IPS DF 6.9 (cell line): ENCODE measurements around the gene PRRC1.

ENCODE experiments used
- DNase-seq: peaks from one replicate; pipeline ENCODE4 v3.0.0-alpha.2; 2013; ENCODE audit warnings: low read depth, low spot score
- H3K27ac ChIP-seq: one replicate; pipeline ENCODE4 v1.5.1; 2013; ENCODE audit warnings: low read length, control low read depth
- H3K27me3 ChIP-seq: 2 replicates; pipeline ENCODE4 v1.6.1; 2013; ENCODE audit warnings: mild to moderate bottlenecking, low read length; ENCODE audit not compliant: control insufficient read depth, insufficient read depth
- H3K36me3 ChIP-seq: 2 replicates; pipeline ENCODE4 v1.6.1; 2013; ENCODE audit warnings: low read length; ENCODE audit not compliant: control insufficient read depth, insufficient read depth
- H3K4me1 ChIP-seq: 2 replicates; pipeline ENCODE4 v1.6.1; 2013; ENCODE audit warnings: low read length; ENCODE audit not compliant: control insufficient read depth, insufficient read depth
- H3K4me3 ChIP-seq: 2 replicates; pipeline ENCODE4 v1.5.1; 2013; ENCODE audit warnings: mild to moderate bottlenecking, low read length
- H3K9me3 ChIP-seq: 2 replicates; pipeline ENCODE4 v1.6.1; 2013; ENCODE audit warnings: low read length, inconsistent platforms; ENCODE audit not compliant: control insufficient read depth, insufficient read depth
- whole genome bisulfite sequencing: extraction: QIAGEN DNeasy Blood & Tissue Kit; methylation state at CpG from one replicate; pipeline ENCODE4 v1.1.7; 2013; ENCODE audit warnings: mixed read lengths, missing lambda C conversion rate; ENCODE audit not compliant: insufficient read length, insufficient coverage; 5-methylcytosine and 5-hydroxymethylcytosine counted together

Gene PRRC1

GRCh38 chr5:127580731-127581130, 63.3 kb downstream of the PRRC1 start:
- Histone ChIP-seq H3K9me3 (no peaks in the 10 kb centered on the region), H3K4me1 (no peaks in the 10 kb centered on the region), H3K36me3 (no peaks in the 10 kb centered on the region), H3K4me3 (no peak overlapping the region), H3K27me3 (no peaks in the 10 kb centered on the region), H3K27ac (no peak overlapping the region)
- DNase-seq: no peak
- 100% methylated on average over 1 of the region's 2 CpGs for WGBS

GRCh38 chr5:127581450-127581849, 64.0 kb downstream of the PRRC1 start:
- H3K36me3 ChIP-seq: no peaks in the 10 kb centered on the region
- no peak for DNase-seq
- H3K4me3 ChIP-seq: no peak overlapping the region
- no CpG with 5 or more reads among the region's 2 CpGs for WGBS
- H3K27me3 ChIP-seq: no peaks in the 10 kb centered on the region
- H3K9me3 ChIP-seq: no peaks in the 10 kb centered on the region
- no peak overlapping the region for H3K27ac ChIP-seq
- no peaks in the 10 kb centered on the region for H3K4me1 ChIP-seq

GRCh38 chr5:127582773-127583370, 65.4 kb downstream of the PRRC1 start:
- DNase-seq: no peak
- no peaks in the 10 kb centered on the region for H3K9me3 ChIP-seq
- no peaks in the 10 kb centered on the region for H3K4me1 ChIP-seq
- no peaks in the 10 kb centered on the region for H3K36me3 ChIP-seq
- H3K4me3 ChIP-seq: no peak overlapping the region
- H3K27me3 ChIP-seq: no peaks in the 10 kb centered on the region
- WGBS: no CpG with 5 or more reads among the region's 3 CpGs
- no peak overlapping the region for H3K27ac ChIP-seq

GRCh38 chr5:127583866-127584265, 66.4 kb downstream of the PRRC1 start:
- H3K9me3 ChIP-seq: no peaks in the 10 kb centered on the region
- no peak overlapping the region for H3K4me3 ChIP-seq
- no peaks in the 10 kb centered on the region for H3K27me3 ChIP-seq
- H3K36me3 ChIP-seq: no peaks in the 10 kb centered on the region
- H3K4me1 ChIP-seq: no peaks in the 10 kb centered on the region
- DNase-seq: no peak
- H3K27ac ChIP-seq: no peak overlapping the region
- WGBS: no CpG with 5 or more reads among the region's 1 CpG

GRCh38 chr5:127585661-127586060, 68.2 kb downstream of the PRRC1 start:
- H3K27me3 ChIP-seq: no peaks in the 10 kb centered on the region
- no peaks in the 10 kb centered on the region for H3K36me3 ChIP-seq
- no peak overlapping the region for H3K27ac ChIP-seq
- no CpG with 5 or more reads among the region's 3 CpGs for WGBS
- no peaks in the 10 kb centered on the region for H3K9me3 ChIP-seq
- DNase-seq: no peak
- H3K4me3 ChIP-seq: no peak overlapping the region
- no peaks in the 10 kb centered on the region; the same call in 1 of the 2 replicates for H3K4me1 ChIP-seq

GRCh38 chr5:127586066-127586770, 68.8 kb downstream of the PRRC1 start:
- Histone ChIP-seq H3K36me3 (no peaks in the 10 kb centered on the region), H3K27ac (no peak overlapping the region), H3K4me3 (no peak overlapping the region), H3K27me3 (no peaks in the 10 kb centered on the region), H3K4me1 (no peaks in the 10 kb centered on the region; the same call in 1 of the 2 replicates), H3K9me3 (no peaks in the 10 kb centered on the region)
- no CpG with 5 or more reads among the region's 5 CpGs for WGBS
- no peak for DNase-seq

- H3K27ac ChIP-seq: no peak overlapping the region
- no peaks in the 10 kb centered on the region; the same call in 1 of the 2 replicates for H3K4me1 ChIP-seq
- H3K36me3 ChIP-seq: no peaks in the 10 kb centered on the region
- no peak for DNase-seq
- no peaks in the 10 kb centered on the region for H3K9me3 ChIP-seq
- H3K27me3 ChIP-seq: no peaks in the 10 kb centered on the region
- H3K4me3 ChIP-seq: no peak overlapping the region
These were observed 69.4 kb downstream of the PRRC1 start for GRCh38 chr5:127586811-127587210.

GRCh38 chr5:127587246-127587917, 69.9 kb downstream of the PRRC1 start:
- Histone ChIP-seq H3K4me1 (no peaks in the 10 kb centered on the region; the same call in 1 of the 2 replicates), H3K27ac (no peak overlapping the region), H3K9me3 (no peaks in the 10 kb centered on the region), H3K27me3 (no peaks in the 10 kb centered on the region), H3K36me3 (no peaks in the 10 kb centered on the region), H3K4me3 (no peak overlapping the region)
- no CpG with 5 or more reads among the region's 4 CpGs for WGBS
- no peak for DNase-seq

- whole genome bisulfite sequencing: no CpG with 5 or more reads among the region's 1 CpG
- H3K27me3 ChIP-seq: no peaks in the 10 kb centered on the region
- H3K27ac ChIP-seq: no peak overlapping the region
- no peak overlapping the region for H3K4me3 ChIP-seq
- DNase-seq: no peak
- H3K36me3 ChIP-seq: no peaks in the 10 kb centered on the region
- no peaks in the 10 kb centered on the region for H3K9me3 ChIP-seq
- no peaks in the 10 kb centered on the region; the same call in 1 of the 2 replicates for H3K4me1 ChIP-seq
These were observed 70.9 kb downstream of the PRRC1 start for GRCh38 chr5:127588368-127588767.

GRCh38 chr5:127589309-127590030, 72.0 kb downstream of the PRRC1 start:
- Histone ChIP-seq H3K27ac (no peak overlapping the region), H3K4me3 (no peak overlapping the region), H3K9me3 (no peaks in the 10 kb centered on the region), H3K4me1 (no peaks in the 10 kb centered on the region; the same call in 1 of the 2 replicates), H3K36me3 (no peaks in the 10 kb centered on the region), H3K27me3 (no peaks in the 10 kb centered on the region)
- WGBS: no CpG with 5 or more reads among the region's 12 CpGs
- DNase-seq: no peak
